Chondrocyte (in vitro differentiated cells): Measurements from ENCODE around the gene HCN2. TPM values are rescaled to one million over a fixed set of nuclear protein-coding genes. Genes with fewer than 3 reads are reported as not detected.
"Not testable (repeated sequence)": the region's sequence is repeated elsewhere in the genome, so short reads cannot be mapped to it uniquely, and the experiment has no call there.

Source experiments
- DNase-seq: peaks from one replicate; pipeline ENCODE4 v3.0.0; 2021; ENCODE audit warnings: mixed read lengths, low spot score
- H3K27ac Mint-ChIP-seq: one replicate; pipeline ENCODE4 v1.8.0; 2021; ENCODE audit warnings: mild to moderate bottlenecking, moderate library complexity, mixed read lengths; ENCODE audit not compliant: unreplicated experiment
- H3K27me3 Mint-ChIP-seq: 2 replicates; pipeline ENCODE4 v1.8.0; 2021; ENCODE audit warnings: low read depth, mixed read lengths
- H3K36me3 Mint-ChIP-seq: 2 replicates; pipeline ENCODE4 v1.8.0; 2021; ENCODE audit warnings: low read depth, mixed read lengths
- H3K4me1 Mint-ChIP-seq: 2 replicates; pipeline ENCODE4 v1.8.0; 2021; ENCODE audit warnings: low read depth, mild to moderate bottlenecking, mixed read lengths
- H3K4me3 Mint-ChIP-seq: one replicate; pipeline ENCODE4 v1.8.0; 2021; ENCODE audit warnings: mild to moderate bottlenecking, moderate library complexity, mixed read lengths; ENCODE audit not compliant: unreplicated experiment
- H3K9me3 Mint-ChIP-seq: 2 replicates; pipeline ENCODE4 v1.8.0; 2021; ENCODE audit warnings: low read depth, mixed read lengths
- CTCF ChIP-seq: fragments of 200-600 bp; sonication (generic); IDR thresholded peaks from 2 replicates; pipeline ENCODE4 v1.5.0; 2021; ENCODE audit warnings: antibody characterized with exemption, mild to moderate bottlenecking, moderate library complexity
- total RNA-seq: library from RNA; stranded (reverse); gene quantifications from 3 replicates; pipeline ENCODE4 v1.2.1, GENCODE V29; 2021

Gene HCN2
- total RNA-seq, 1 donor from 2014 or later = 6.2 TPM

GRCh38 chr19:618674-619285 is 29.1 kb downstream of the HCN2 start:
- no peak for TF ChIP-seq CTCF

DNA sequence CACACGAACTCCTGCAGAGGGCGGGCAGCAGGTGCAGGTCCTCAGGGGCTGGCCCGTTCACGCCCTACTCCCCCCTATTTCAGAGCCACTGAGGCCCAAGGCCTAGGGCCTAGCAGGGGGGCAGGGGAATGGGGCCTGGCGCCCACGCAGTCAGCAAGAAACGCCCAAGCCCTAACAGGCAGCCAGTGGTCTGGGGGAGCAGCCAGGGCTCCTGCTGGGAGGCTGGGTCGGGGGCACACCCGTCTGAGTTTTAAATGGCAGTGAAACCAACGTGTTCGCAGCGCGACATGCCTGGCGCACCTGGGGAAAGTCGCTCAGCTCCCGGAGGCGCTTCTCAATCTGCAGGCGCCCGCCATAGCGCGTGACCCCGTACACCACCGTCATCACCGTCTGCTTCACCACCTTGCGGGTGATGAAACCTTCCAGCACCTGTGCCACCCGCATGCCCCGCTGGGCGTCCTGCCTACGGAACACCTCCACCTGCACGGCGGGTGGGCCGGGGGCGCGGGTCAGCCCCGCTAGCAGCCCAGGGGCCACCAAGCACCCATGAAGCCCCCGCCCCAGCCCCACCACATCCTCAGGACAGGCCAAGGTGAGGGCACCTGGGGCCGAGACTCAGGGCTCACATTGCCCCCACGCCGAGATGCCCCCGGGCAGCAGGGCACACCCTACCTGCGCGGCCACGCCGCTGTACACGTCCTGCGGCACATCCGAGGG is 29.8 kb downstream of the HCN2 start:
- no peak overlapping the region for H3K27ac Mint-ChIP-seq
- peak; percentile 87 for DNase-seq
- H3K4me3 Mint-ChIP-seq = no peak overlapping the region
- no peaks in the 10 kb centered on the region for H3K9me3 Mint-ChIP-seq
- no peaks in the 10 kb centered on the region for H3K27me3 Mint-ChIP-seq
- no peak for TF ChIP-seq CTCF
- H3K4me1 Mint-ChIP-seq = peaks cover 10% of the 10 kb centered on the region
- peaks cover 11% of the 10 kb centered on the region for H3K36me3 Mint-ChIP-seq

More at GRCh38 chr19:618674-619285, 29.1 kb downstream of the HCN2 start:
- DNase-seq = peak; percentile 93
- Mint-ChIP-seq H3K27me3 (no peaks in the 10 kb centered on the region), H3K36me3 (peaks cover 14% of the 10 kb centered on the region), H3K9me3 (no peaks in the 10 kb centered on the region), H3K4me3 (no peak overlapping the region), H3K27ac (no peak overlapping the region), H3K4me1 (peaks cover 4% of the 10 kb centered on the region)

GRCh38 chr19:620166-620862 is 30.6 kb downstream of the HCN2 start:
- Mint-ChIP-seq H3K27ac (no peak overlapping the region), H3K4me3 (no peak overlapping the region)
- DNase-seq = peak; percentile 88

GRCh38 chr19:621191-621590 is 31.5 kb downstream of the HCN2 start:
- H3K4me1 Mint-ChIP-seq = peaks cover 13% of the 10 kb centered on the region
- H3K9me3 Mint-ChIP-seq, H3K36me3 Mint-ChIP-seq, H3K4me3 Mint-ChIP-seq, H3K27me3 Mint-ChIP-seq, DNase-seq, H3K27ac Mint-ChIP-seq: not testable (repeated sequence)

More at GRCh38 chr19:620166-620862, 30.6 kb downstream of the HCN2 start:
- Mint-ChIP-seq H3K36me3 (peaks cover 8% of the 10 kb centered on the region), H3K27me3 (no peaks in the 10 kb centered on the region), H3K9me3 (no peaks in the 10 kb centered on the region), H3K4me1 (peaks cover 10% of the 10 kb centered on the region)
- no peak for TF ChIP-seq CTCF

DNA sequence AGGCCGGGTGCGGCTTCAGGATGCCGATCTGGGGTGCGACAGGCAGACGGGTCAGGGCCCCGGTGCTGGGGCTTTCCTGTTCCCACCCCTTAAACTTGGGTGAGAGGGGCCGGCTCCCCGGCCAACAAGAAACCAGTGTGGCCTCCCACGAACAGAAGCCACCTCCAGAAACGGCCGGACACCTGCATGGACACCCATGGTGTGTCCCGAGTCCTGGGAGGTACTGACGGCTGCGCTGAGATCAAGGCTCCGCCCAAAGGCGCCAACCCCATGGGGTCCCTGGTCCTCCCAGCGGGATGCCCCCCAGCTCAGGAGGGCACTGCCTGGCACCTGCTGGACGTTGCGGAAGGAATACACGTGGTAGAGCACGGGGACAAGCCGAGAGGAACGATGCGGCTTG is 32.1 kb downstream of the HCN2 start:
- H3K36me3 Mint-ChIP-seq = peaks cover 6% of the 10 kb centered on the region
- no peaks in the 10 kb centered on the region for H3K9me3 Mint-ChIP-seq
- no peaks in the 10 kb centered on the region for H3K27me3 Mint-ChIP-seq
- DNase-seq = peak; percentile 90
- no peak overlapping the region for H3K4me3 Mint-ChIP-seq
- H3K4me1 Mint-ChIP-seq = peaks cover 14% of the 10 kb centered on the region
- no peak for TF ChIP-seq CTCF
- H3K27ac Mint-ChIP-seq = no peak overlapping the region
